Naive thymus-derived CD4-positive, alpha-beta T cell (primary cell): ENCODE data around the gene TAF6. TPM values are rescaled to one million over a fixed set of nuclear protein-coding genes. Genes with fewer than 3 reads are reported as not detected.

ENCODE experiments used
- ATAC-seq: fragments of 150-1000 bp; cut with Tn5 transposase; 2 replicates; pipeline ENCODE4 v1.10.0; 2021; ENCODE audit warnings: mild to moderate bottlenecking, moderate library complexity
- CTCF ChIA-PET: fragments of 350-600 bp; sonication (Branson Sonifier 250); formaldehyde crosslinking; loops from one replicate; lab custom pipeline; 2021; ENCODE audit warnings: antibody characterized with exemption; lab: Charles Lee
- POLR2A ChIA-PET: fragments of 350-600 bp; sonication (Branson Sonifier 250); formaldehyde crosslinking; loops from one replicate; lab custom pipeline; 2021; ENCODE audit warnings: antibody characterized with exemption, inconsistent platforms; lab: Charles Lee
- DNase-seq, 9 donors: peaks; one replicate each; pipeline versions ENCODE4 v3.0.0 to v3.0.0-alpha.2; 2020 to 2022; ENCODE audit warnings: mixed read lengths in 1 of 9
- H3K27ac ChIP-seq: one replicate; pipeline ENCODE4 v1.7.0; 2013; ENCODE audit warnings: mild to moderate bottlenecking, low read depth, low read length, moderate library complexity
- H3K27me3 ChIP-seq, 2 donors: one replicate each; pipeline ENCODE4 v1.7.0; 2013; ENCODE audit warnings: low read length in 2 of 2, mild to moderate bottlenecking in 2 of 2, moderate library complexity in 2 of 2; ENCODE audit not compliant: control insufficient read depth in 2 of 2, insufficient read depth in 2 of 2
- H3K36me3 ChIP-seq, 3 experiments: 1 replicate in 2 of 3; 2 replicates in 1 of 3; pipeline ENCODE4 v1.7.0; 2013; ENCODE audit warnings: low read length in 3 of 3, mild to moderate bottlenecking in 3 of 3, moderate library complexity in 1 of 3; ENCODE audit not compliant: insufficient read depth in 3 of 3, control insufficient read depth in 2 of 3
- H3K4me1 ChIP-seq, 2 donors: one replicate each; pipeline ENCODE4 v1.7.0; 2013; ENCODE audit warnings: low read length in 2 of 2, mild to moderate bottlenecking in 2 of 2, moderate library complexity in 1 of 2; ENCODE audit not compliant: control insufficient read depth in 2 of 2, insufficient read depth in 2 of 2
- H3K4me3 ChIP-seq: 2 replicates; pipeline ENCODE4 v1.7.0; 2013; ENCODE audit warnings: mild to moderate bottlenecking, low read length
- H3K9me3 ChIP-seq, 3 experiments: 1 replicate in 2 of 3; 2 replicates in 1 of 3; pipeline ENCODE4 v1.7.0; 2013; ENCODE audit warnings: low read length in 3 of 3; ENCODE audit not compliant: control insufficient read depth in 2 of 3
- H3K27ac Mint-ChIP-seq, 9 donors: one replicate each; pipeline ENCODE4 v1.8.0; 2020 to 2022; ENCODE audit warnings: mixed read lengths in 9 of 9, mild to moderate bottlenecking in 8 of 9, moderate library complexity in 5 of 9, inconsistent platforms in 2 of 9
- H3K27me3 Mint-ChIP-seq, 5 donors: one replicate each; pipeline ENCODE4 v1.8.0; 2021 to 2022; ENCODE audit warnings: mixed read lengths in 5 of 5, mild to moderate bottlenecking in 1 of 5
- H3K36me3 Mint-ChIP-seq, 5 donors: one replicate each; pipeline ENCODE4 v1.8.0; 2020 to 2022; ENCODE audit warnings: mixed read lengths in 5 of 5, mild to moderate bottlenecking in 3 of 5, inconsistent platforms in 1 of 5
- H3K4me1 Mint-ChIP-seq, 7 donors: one replicate each; pipeline ENCODE4 v1.8.0; 2020 to 2022; ENCODE audit warnings: mixed read lengths in 7 of 7, mild to moderate bottlenecking in 3 of 7, inconsistent platforms in 1 of 7
- H3K4me3 Mint-ChIP-seq, 10 donors: one replicate each; pipeline ENCODE4 v1.8.0; 2020 to 2022; ENCODE audit warnings: mild to moderate bottlenecking in 10 of 10, mixed read lengths in 10 of 10, moderate library complexity in 6 of 10, inconsistent platforms in 2 of 10
- H3K9me3 Mint-ChIP-seq, 11 donors: one replicate each; pipeline ENCODE4 v1.8.0; 2020 to 2022; ENCODE audit warnings: mixed read lengths in 11 of 11, mild to moderate bottlenecking in 4 of 11, inconsistent platforms in 1 of 11, moderate library complexity in 1 of 11
- intact Hi-C, 2 donors: fragments of 100-400 bp; cut with micrococcal nuclease; formaldehyde crosslinking; loops; one replicate each; pipeline ENCODE4 v1.15.1; 2023
- polyA plus RNA-seq, 2 donors: library from polyadenylated mRNA; unstranded; fragments of 300-500 nt; fragmentation: Illumina TruSeq; gene quantifications; one replicate each; pipeline ENCODE4 v1.2.3, GENCODE V29; 2021
- total RNA-seq, 6 experiments: library from RNA in 5 of 6; stranded (reverse) in 5 of 6; gene quantifications; 1 replicate in 5 of 6; 2 replicates in 1 of 6; pipeline ENCODE4 v1.2.3 and lab custom pipeline; 2021 to 2026

The TAF6 gene
- total and polyA plus RNA-seq, 7 experiments from 2014 or later, result 30.8 to 68.1 (median 45.0) TPM

GRCh38 chr7:100122568-100122967, 3.4 kb upstream of the TAF6 start:
- H3K27me3 ChIP-seq, result no peaks in the 10 kb centered on the region
- H3K9me3 ChIP-seq, result no peaks in the 10 kb centered on the region
- Mint-ChIP-seq H3K27me3 (no peaks in the 10 kb centered on the region), H3K27ac (peak overlapping the region in 5 of 9 donors; percentile 11 to 80 (median 60)), H3K9me3 (peaks cover 0 to 7% (median 0%) of the 10 kb centered on the region in 11 donors), H3K4me1 (peaks cover 17 to 51% (median 40%) of the 10 kb centered on the region in 7 donors), H3K4me3 (peak overlapping the region in 2 of 10 donors; percentile 26 to 50), H3K36me3 (peaks cover 0 to 12% (median 0%) of the 10 kb centered on the region in 5 donors)
- no peak overlapping the region for H3K4me3 ChIP-seq
- H3K4me1 ChIP-seq, result peaks cover 22 to 26% of the 10 kb centered on the region in 2 donors
- intact Hi-C loops, result no loop called here
- no peak for ATAC-seq
- ChIA-PET CTCF (interaction anchor here (0.7 kb wide), 1 partner anchor 9 kb away, joined by 3 read pairs; no protein-coding TSS in a partner anchor), POLR2A (interaction anchor here (1.0 to 7.6 kb wide), 5 partner anchors 22 to 100 kb away, joined by 3 to 107 read pairs (median 3); partner anchors contain the start of genes AP4M1, GPC2, MCM7 and STAG3)
- no peak overlapping the region for H3K27ac ChIP-seq
- peaks cover 0 to 38% (median 0%) of the 10 kb centered on the region in 3 experiments for H3K36me3 ChIP-seq
- no peak for DNase-seq

GRCh38 chr7:100122067-100122466, 2.9 kb upstream of the TAF6 start:
- POLR2A ChIA-PET, result interaction anchor here (1.0 to 7.6 kb wide), 4 partner anchors 21 to 100 kb away, joined by 3 to 107 read pairs (median 3); partner anchors contain the start of genes AP4M1 and MCM7

GRCh38 chr7:100120733-100121036, 1.5 kb upstream of the TAF6 start:
- ATAC-seq (no peak), DNase-seq (no peak)
- no peaks in the 10 kb centered on the region for H3K27me3 ChIP-seq
- no peaks in the 10 kb centered on the region for H3K9me3 ChIP-seq
- peak overlapping the region; percentile 90 to 100 (median 98) for H3K4me3 Mint-ChIP-seq
- peaks cover 16 to 26% of the 10 kb centered on the region in 2 donors for H3K4me1 ChIP-seq
- H3K9me3 Mint-ChIP-seq, result peaks cover 0 to 3% (median 0%) of the 10 kb centered on the region in 11 donors
- peak overlapping the region; percentile 88 for H3K27ac ChIP-seq
- peaks cover 0 to 29% (median 0%) of the 10 kb centered on the region in 3 experiments for H3K36me3 ChIP-seq
- H3K4me1 Mint-ChIP-seq, result peaks cover 21 to 49% (median 43%) of the 10 kb centered on the region in 7 donors
- peak overlapping the region; percentile 97 to 99 (median 98) for H3K27ac Mint-ChIP-seq
- H3K4me3 ChIP-seq, result peak overlapping the region; percentile 100
- CTCF ChIA-PET, result interaction anchor here (0.6 to 1.0 kb wide), 5 partner anchors 8 to 167 kb away, joined by 3 to 8 read pairs (median 3); no protein-coding TSS in a partner anchor
- POLR2A ChIA-PET, result interaction anchor here (0.6 to 7.6 kb wide), 23 partner anchors 8 to 704 kb away, joined by 3 to 107 read pairs (median 6); partner anchors contain the start of genes AP4M1, COPS6, GAL3ST4 and LAMTOR4
- intact Hi-C loops, result no loop called here
- no peaks in the 10 kb centered on the region for H3K27me3 Mint-ChIP-seq
- peaks cover 0 to 12% (median 4%) of the 10 kb centered on the region in 5 donors for H3K36me3 Mint-ChIP-seq

More at GRCh38 chr7:100122067-100122466, 2.9 kb upstream of the TAF6 start:
- peaks cover 0 to 7% (median 0%) of the 10 kb centered on the region in 11 donors for H3K9me3 Mint-ChIP-seq
- Histone ChIP-seq H3K4me1 (peaks cover 22 to 26% of the 10 kb centered on the region in 2 donors), H3K27ac (no peak overlapping the region), H3K27me3 (no peaks in the 10 kb centered on the region), H3K4me3 (no peak overlapping the region), H3K9me3 (no peaks in the 10 kb centered on the region), H3K36me3 (peaks cover 0 to 35% (median 0%) of the 10 kb centered on the region in 3 experiments)
- intact Hi-C loops, result no loop called here
- peak overlapping the region in 1 of 10 donors; percentile 25 for H3K4me3 Mint-ChIP-seq
- H3K27ac Mint-ChIP-seq, result peak overlapping the region in 4 of 9 donors; percentile 5 to 80 (median 64)
- DNase-seq (no peak), ATAC-seq (no peak)
- H3K4me1 Mint-ChIP-seq, result peaks cover 17 to 51% (median 39%) of the 10 kb centered on the region in 7 donors
- H3K27me3 Mint-ChIP-seq, result no peaks in the 10 kb centered on the region
- peaks cover 0 to 12% (median 0%) of the 10 kb centered on the region in 5 donors for H3K36me3 Mint-ChIP-seq
- CTCF ChIA-PET, result interaction anchor here (0.7 kb wide), 1 partner anchor 10 kb away, joined by 3 read pairs; no protein-coding TSS in a partner anchor

- peaks cover 0 to 3% (median 0%) of the 10 kb centered on the region in 11 donors for H3K9me3 Mint-ChIP-seq
- ATAC-seq (peak; percentile 68), DNase-seq (peak in 8 of 9 donors; percentile 67 to 79 (median 74))
- Histone ChIP-seq H3K9me3 (no peaks in the 10 kb centered on the region), H3K36me3 (peaks cover 0 to 27% (median 0%) of the 10 kb centered on the region in 3 experiments), H3K27ac (peak overlapping the region; percentile 88), H3K4me1 (peaks cover 12 to 21% of the 10 kb centered on the region in 2 donors), H3K4me3 (peak overlapping the region; percentile 100), H3K27me3 (no peaks in the 10 kb centered on the region)
- H3K4me3 Mint-ChIP-seq, result peak overlapping the region; percentile 90 to 100 (median 98)
- no peaks in the 10 kb centered on the region for H3K27me3 Mint-ChIP-seq
- intact Hi-C loops, result loop anchor here (1.0 to 2.0 kb wide), 8 partner anchors 7 to 553 kb away; partner anchors contain the start of genes AP4M1 (in 2 of the 2), MCM7 (in 2 of the 2), ZCWPW1 (in 2 of the 2) and GNB2 (in 1 of the 2)
- peaks cover 0 to 12% (median 4%) of the 10 kb centered on the region in 5 donors for H3K36me3 Mint-ChIP-seq
- POLR2A ChIA-PET, result interaction anchor here (0.6 to 7.6 kb wide), 25 partner anchors 8 to 704 kb away, joined by 3 to 107 read pairs (median 6); partner anchors contain the start of genes AP4M1, COPS6, GAL3ST4 and LAMTOR4
- CTCF ChIA-PET, result interaction anchor here (0.6 to 1.0 kb wide), 7 partner anchors 9 to 743 kb away, joined by 3 to 8 read pairs (median 3); no protein-coding TSS in a partner anchor
- H3K4me1 Mint-ChIP-seq, result peaks cover 18 to 44% (median 38%) of the 10 kb centered on the region in 7 donors
- peak overlapping the region; percentile 97 to 99 (median 98) for H3K27ac Mint-ChIP-seq
Observed at GRCh38 chr7:100119970-100120732, 993 bp upstream of the TAF6 start.

- ChIA-PET POLR2A (interaction anchor here (0.6 to 2.1 kb wide), 4 partner anchors 8 to 574 kb away, joined by 3 to 15 read pairs (median 8); partner anchors contain the start of gene MBLAC1), CTCF (no interaction called here)
- H3K36me3 ChIP-seq, result peaks cover 0 to 23% (median 5%) of the 10 kb centered on the region in 3 experiments
- Mint-ChIP-seq H3K36me3 (peaks cover 0 to 9% (median 4%) of the 10 kb centered on the region in 5 donors), H3K4me1 (peaks cover 18 to 37% (median 28%) of the 10 kb centered on the region in 7 donors), H3K27me3 (no peaks in the 10 kb centered on the region), H3K27ac (peak overlapping the region; percentile 97 to 99 (median 98)), H3K9me3 (peaks cover 0 to 3% (median 0%) of the 10 kb centered on the region in 11 donors), H3K4me3 (peak overlapping the region; percentile 90 to 100 (median 98))
- no peak for ATAC-seq
- peak overlapping the region; percentile 88 for H3K27ac ChIP-seq
- no peak for DNase-seq
- H3K4me3 ChIP-seq, result peak overlapping the region; percentile 100
- no peaks in the 10 kb centered on the region for H3K27me3 ChIP-seq
- H3K4me1 ChIP-seq, result peaks cover 12 to 19% of the 10 kb centered on the region in 2 donors
- intact Hi-C loops, result loop anchor here (1.0 to 2.0 kb wide), 8 partner anchors 9 to 555 kb away; partner anchors contain the start of genes AP4M1 (in 2 of the 2), MCM7 (in 2 of the 2), ZCWPW1 (in 2 of the 2) and GNB2 (in 1 of the 2)
- no peaks in the 10 kb centered on the region for H3K9me3 ChIP-seq
Observed at GRCh38 chr7:100118388-100119071, 628 bp downstream of the TAF6 start.
